HepG2 (cell line): Measurements from ENCODE around the gene GARIN5A. TPM values are rescaled to one million over a fixed set of nuclear protein-coding genes. Genes with fewer than 3 reads are reported as not detected.

Experiments used
- ATF2 ChIP-seq: sonication (generic); formaldehyde crosslinking; IDR thresholded peaks from 2 replicates; pipeline ENCODE4 v1.4.0; 2020; ENCODE audit warnings: missing genetic modification reagents
- NFE2 ChIP-seq: sonication (generic); formaldehyde crosslinking; IDR thresholded peaks from 2 replicates; pipeline ENCODE4 v1.4.0; 2020; ENCODE audit warnings: missing genetic modification reagents
- PAXIP1 ChIP-seq: sonication (generic); formaldehyde crosslinking; conservative IDR thresholded peaks from 2 replicates; pipeline ENCODE4 v1.4.0; 2020; ENCODE audit warnings: mild to moderate bottlenecking, missing genetic modification reagents, moderate library complexity
- SRY ChIP-seq: sonication (generic); formaldehyde crosslinking; IDR thresholded peaks from 2 replicates; pipeline ENCODE4 v1.8.0; 2022; ENCODE audit warnings: mild to moderate bottlenecking, missing genetic modification reagents
- ZMYM2 ChIP-seq: sonication (generic); formaldehyde crosslinking; IDR thresholded peaks from 2 replicates; pipeline ENCODE4 v1.8.0; 2022; ENCODE audit warnings: mild to moderate bottlenecking, missing genetic modification reagents
- ZNF207 ChIP-seq: fragments of 450-650 bp; IDR thresholded peaks from 2 replicates; pipeline ENCODE4 v1.6.1; 2016; ENCODE audit warnings: antibody characterized with exemption, borderline replicate concordance
- ZNF280D ChIP-seq: sonication (generic); formaldehyde crosslinking; IDR thresholded peaks from 2 replicates; pipeline ENCODE4 v1.5.1; 2020; ENCODE audit warnings: mild to moderate bottlenecking, missing genetic modification reagents
- ZNF383 ChIP-seq: sonication (generic); formaldehyde crosslinking; IDR thresholded peaks from 2 replicates; pipeline ENCODE4 v1.4.0; 2020; ENCODE audit warnings: missing genetic modification reagents, mild to moderate bottlenecking, borderline replicate concordance
- ZNF589 ChIP-seq: sonication (generic); formaldehyde crosslinking; conservative IDR thresholded peaks from 2 replicates; pipeline ENCODE4 v1.8.0; 2022; ENCODE audit warnings: mild to moderate bottlenecking, moderate library complexity, missing genetic modification reagents
- ZSCAN9 ChIP-seq: IDR thresholded peaks from 2 replicates; pipeline ENCODE4 v1.6.1; 2016; ENCODE audit warnings: borderline replicate concordance
- polyA plus RNA-seq, 8 experiments: library from polyadenylated mRNA; depleted of rRNA in 3 of 8; stranded (reverse) in 7 of 8; unstranded in 1 of 8; fragments of >200 nt; fragmentation: Illumina TruSeq in 4 of 8; extraction: Trizol in 4 of 8; gene quantifications; 2 replicates each; pipeline versions ENCODE4 v1.2.1 to v1.2.3, GENCODE V29; 2011 to 2016; ENCODE audit warnings: low read depth in 4 of 8, missing spikeins in 1 of 8, mixed read lengths in 1 of 8; ENCODE audit not compliant: insufficient read depth in 1 of 8
- total RNA-seq, 5 experiments: library from RNA; depleted of rRNA; stranded (reverse); fragments of >200 nt; fragmentation: Illumina TruSeq; extraction: Trizol; gene quantifications; 2 replicates each; pipeline ENCODE4 v1.2.3, GENCODE V29; 2016; ENCODE audit warnings: low read depth in 1 of 5

GARIN5A gene
- total and polyA plus RNA-seq, 2 of the 13 experiments (the other 11 are each of a cell fraction or from before 2014, with no cell fraction given): not detected

GRCh38 chr19:50425581-50425980, 51.1 kb downstream of the GARIN5A start (continued):
- TF ChIP-seq ATF2 (CRISPR knock-in tag) (no peak), ZNF383 (CRISPR knock-in tag) (no peak), NFE2 (no peak), ZNF589 (CRISPR knock-in tag) (no peak), ZMYM2 (no peak), SRY (CRISPR knock-in tag) (no peak), PAXIP1 (CRISPR knock-in tag) (no peak), ZSCAN9 (CRISPR knock-in tag) (no peak), ZNF207 (no peak), ZNF280D (CRISPR knock-in tag) (no peak)
